C4-2B (cell line): ENCODE data around the gene ARRDC1.
"Not testable (repeated sequence)": the region's sequence is repeated elsewhere in the genome, so short reads cannot be mapped to it uniquely, and the experiment has no call there.

ENCODE experiments used
- CTCF ChIP-seq: fragments of 450-650 bp; conservative IDR thresholded peaks from 2 replicates; pipeline ENCODE4 v1.5.1; 2017; ENCODE audit warnings: mild to moderate bottlenecking
- ZFX ChIP-seq: fragments of 450-650 bp; IDR thresholded peaks from 2 replicates; pipeline ENCODE4 v1.6.1; 2017

GRCh38 chr9:137622211-137622610 is 16.7 kb downstream of the ARRDC1 start:
- TF ChIP-seq CTCF, ZFX: not testable (repeated sequence)
